ENCODE data around the gene SYNM. TPM values are rescaled to one million over a fixed set of nuclear protein-coding genes. Genes with fewer than 3 reads are reported as not detected.

SYNM gene
- total RNA-seq, 2 donors from 2014 or later: 5.7 to 8.2 TPM

- Histone ChIP-seq H3K4me3 (no peak overlapping the region), H3K9me3 (no peaks in the 10 kb centered on the region), H3K27me3 (no peaks in the 10 kb centered on the region), H3K27ac (no peak overlapping the region), H3K36me3 (replicated peaks in 1 of 2; ENCODE audit: insufficient read depth in 1 of 2, low read depth in 2 of 2) (no peaks in the 10 kb centered on the region), H3K4me1 (no peaks in the 10 kb centered on the region)
- intact Hi-C loops (cut with DNase I): no loop called here
- WGBS, 2 donors: 79 to 84% methylated on average over 6 to 8 of the region's 8 CpGs
- DNase-seq (no peak), ATAC-seq (no peak)
- no peak for TF ChIP-seq POLR2A (IDR thresholded peaks at IDR 0.05)
- TF ChIP-seq CTCF (IDR thresholded peaks at IDR 0.05): no peak
Measured at GRCh38 chr15:99085413-99086326, 19.2 kb upstream of the SYNM start.

- Histone ChIP-seq H3K27ac (no peak overlapping the region), H3K9me3 (no peaks in the 10 kb centered on the region), H3K36me3 (replicated peaks in 1 of 2; ENCODE audit: insufficient read depth in 1 of 2, low read depth in 2 of 2) (no peaks in the 10 kb centered on the region), H3K27me3 (no peaks in the 10 kb centered on the region), H3K4me1 (no peaks in the 10 kb centered on the region), H3K4me3 (no peak overlapping the region)
- no peak for DNase-seq
- ATAC-seq: no peak
- intact Hi-C loops (cut with DNase I): no loop called here
- TF ChIP-seq POLR2A (IDR thresholded peaks at IDR 0.05): no peak
- no peak for TF ChIP-seq CTCF (IDR thresholded peaks at IDR 0.05)
- WGBS, 2 donors: 93% methylated on average over 2 of the region's 2 CpGs
Measured at GRCh38 chr15:99086327-99086667, 18.6 kb upstream of the SYNM start.

- no peak for TF ChIP-seq POLR2A (IDR thresholded peaks at IDR 0.05)
- no peak for TF ChIP-seq CTCF (IDR thresholded peaks at IDR 0.05)
- Histone ChIP-seq H3K27ac (no peak overlapping the region), H3K36me3 (replicated peaks in 1 of 2; ENCODE audit: insufficient read depth in 1 of 2, low read depth in 2 of 2) (no peaks in the 10 kb centered on the region), H3K4me3 (no peak overlapping the region), H3K9me3 (no peaks in the 10 kb centered on the region), H3K4me1 (no peaks in the 10 kb centered on the region), H3K27me3 (no peaks in the 10 kb centered on the region)
- WGBS, 2 donors: 78 to 86% methylated on average over 11 of the region's 11 CpGs
- intact Hi-C loops (cut with DNase I): no loop called here
- DNase-seq (no peak), ATAC-seq (no peak)
Measured at GRCh38 chr15:99087405-99087943, 17.4 kb upstream of the SYNM start.

GRCh38 chr15:99090011-99090699, 14.7 kb upstream of the SYNM start:
- no peaks in the 10 kb centered on the region for H3K4me1 ChIP-seq
- no peak overlapping the region for H3K27ac ChIP-seq
- no peak overlapping the region for H3K4me3 ChIP-seq
- no peaks in the 10 kb centered on the region for H3K27me3 ChIP-seq
- ATAC-seq: no peak
- H3K36me3 ChIP-seq (replicated peaks in 1 of 2; ENCODE audit: insufficient read depth in 1 of 2, low read depth in 2 of 2): no peaks in the 10 kb centered on the region
- TF ChIP-seq POLR2A (IDR thresholded peaks at IDR 0.05) (no peak), CTCF (IDR thresholded peaks at IDR 0.05) (no peak)
- no peaks in the 10 kb centered on the region for H3K9me3 ChIP-seq
- no peak for DNase-seq
- intact Hi-C loops (cut with DNase I): no loop called here
- WGBS, 2 donors: 64 to 85% methylated on average over 3 of the region's 3 CpGs

Measured in body of pancreas (tissue), 4 donors.